ENCODE data around the gene CCNL2.
"Not testable (repeated sequence)": the region's sequence is repeated elsewhere in the genome, so short reads cannot be mapped to it uniquely, and the experiment has no call there.

The CCNL2 gene

GRCh38 chr1:1403653-1404052 is 4.5 kb upstream of the CCNL2 start:
- Histone ChIP-seq H3K4me2 (ENCODE audit: low read depth, low read length, poor library complexity, severe bottlenecking) (no peak overlapping the region), H3K79me2 (ENCODE audit: insufficient read depth, low read length) (peaks cover 85% of the 10 kb centered on the region), H2AFZ (ENCODE audit: low read length) (no peak overlapping the region), H4K20me1 (ENCODE audit: insufficient read depth, low read length, poor library complexity, severe bottlenecking) (peaks cover 49% of the 10 kb centered on the region), H3K27me3 (ENCODE audit: insufficient read depth, low read length, poor library complexity, severe bottlenecking) (peaks cover 4% of the 10 kb centered on the region), H3K36me3 (ENCODE audit: insufficient read depth, low read length) (peaks cover 33% of the 10 kb centered on the region; the same call in 1 of the 2 replicates), H3K4me3 (ENCODE audit: low read length, poor library complexity, severe bottlenecking) (no peak overlapping the region), H3K9me3 (ENCODE audit: insufficient read depth, low read depth, low read length) (no peaks in the 10 kb centered on the region), H3K9me2 (replicated peaks; ENCODE audit: low read depth, low read length) (no peaks in the 10 kb centered on the region), H3F3A (ENCODE audit: low read depth) (no peaks in the 10 kb centered on the region), H3K9ac (ENCODE audit: low read depth, low read length, poor library complexity, severe bottlenecking) (no peak overlapping the region), H3K4me1 (ENCODE audit: insufficient read depth, low read length, poor library complexity, severe bottlenecking) (peaks cover 39% of the 10 kb centered on the region)
- TF ChIP-seq CTCF (conservative IDR thresholded peaks at IDR 0.05; ENCODE audit: low read length) (no peak), EZH2phosphoT487 (IDR thresholded peaks at IDR 0.05; ENCODE audit: borderline replicate concordance) (no peak)

GRCh38 chr1:1402901-1403392 is 3.8 kb upstream of the CCNL2 start:
- Histone ChIP-seq H3K4me1 (ENCODE audit: insufficient read depth, low read length, poor library complexity, severe bottlenecking) (peaks cover 41% of the 10 kb centered on the region), H4K20me1 (ENCODE audit: insufficient read depth, low read length, poor library complexity, severe bottlenecking) (peaks cover 48% of the 10 kb centered on the region), H3K36me3 (ENCODE audit: insufficient read depth, low read length) (peaks cover 33% of the 10 kb centered on the region; the same call in 1 of the 2 replicates), H3K79me2 (ENCODE audit: insufficient read depth, low read length) (peaks cover 85% of the 10 kb centered on the region)
- H3K27me3 ChIP-seq (ENCODE audit: insufficient read depth, low read length, poor library complexity, severe bottlenecking); H3F3A ChIP-seq (ENCODE audit: low read depth); H3K4me3 ChIP-seq (ENCODE audit: low read length, poor library complexity, severe bottlenecking); H2AFZ ChIP-seq (ENCODE audit: low read length); H3K9me2 ChIP-seq (replicated peaks; ENCODE audit: low read depth, low read length); H3K9ac ChIP-seq (ENCODE audit: low read depth, low read length, poor library complexity, severe bottlenecking); H3K4me2 ChIP-seq (ENCODE audit: low read depth, low read length, poor library complexity, severe bottlenecking); H3K9me3 ChIP-seq (ENCODE audit: insufficient read depth, low read depth, low read length): not testable (repeated sequence)

- H3K9me3 ChIP-seq (ENCODE audit: insufficient read depth, low read depth, low read length), result no peaks in the 10 kb centered on the region
- H3K4me1 ChIP-seq (ENCODE audit: insufficient read depth, low read length, poor library complexity, severe bottlenecking), result peaks cover 48% of the 10 kb centered on the region
- peaks cover 49% of the 10 kb centered on the region for H4K20me1 ChIP-seq (ENCODE audit: insufficient read depth, low read length, poor library complexity, severe bottlenecking)
- H3K27me3 ChIP-seq (ENCODE audit: insufficient read depth, low read length, poor library complexity, severe bottlenecking), result peaks cover 6% of the 10 kb centered on the region
- no peaks in the 10 kb centered on the region for H3F3A ChIP-seq (ENCODE audit: low read depth)
- H3K79me2 ChIP-seq (ENCODE audit: insufficient read depth, low read length), result peaks cover 85% of the 10 kb centered on the region
- peaks cover 37% of the 10 kb centered on the region; the same call in 1 of the 2 replicates for H3K36me3 ChIP-seq (ENCODE audit: insufficient read depth, low read length)
- H3K4me3 ChIP-seq (ENCODE audit: low read length, poor library complexity, severe bottlenecking), result no peak overlapping the region
- TF ChIP-seq EZH2phosphoT487 (IDR thresholded peaks at IDR 0.05; ENCODE audit: borderline replicate concordance) (no peak), CTCF (conservative IDR thresholded peaks at IDR 0.05; ENCODE audit: low read length) (peak; percentile 72)
- no peaks in the 10 kb centered on the region for H3K9me2 ChIP-seq (replicated peaks; ENCODE audit: low read depth, low read length)
- no peak overlapping the region for H3K9ac ChIP-seq (ENCODE audit: low read depth, low read length, poor library complexity, severe bottlenecking)
- peak overlapping the region; percentile 33 for H3K4me2 ChIP-seq (ENCODE audit: low read depth, low read length, poor library complexity, severe bottlenecking)
- no peak overlapping the region for H2AFZ ChIP-seq (ENCODE audit: low read length)
Measured at GRCh38 chr1:1402072-1402900, 3.2 kb upstream of the CCNL2 start.
